GM19324 (cell line): ENCODE results near the gene PAM.

Experiments
- ATAC-seq: cut with Tn5 transposase; IDR thresholded peaks from one replicate; pipeline ENCODE4 v1.9.1; 2021; ENCODE audit warnings: mild to moderate bottlenecking, moderate library complexity; ENCODE audit not compliant: unreplicated experiment, low FRiP score

The PAM gene

DNA sequence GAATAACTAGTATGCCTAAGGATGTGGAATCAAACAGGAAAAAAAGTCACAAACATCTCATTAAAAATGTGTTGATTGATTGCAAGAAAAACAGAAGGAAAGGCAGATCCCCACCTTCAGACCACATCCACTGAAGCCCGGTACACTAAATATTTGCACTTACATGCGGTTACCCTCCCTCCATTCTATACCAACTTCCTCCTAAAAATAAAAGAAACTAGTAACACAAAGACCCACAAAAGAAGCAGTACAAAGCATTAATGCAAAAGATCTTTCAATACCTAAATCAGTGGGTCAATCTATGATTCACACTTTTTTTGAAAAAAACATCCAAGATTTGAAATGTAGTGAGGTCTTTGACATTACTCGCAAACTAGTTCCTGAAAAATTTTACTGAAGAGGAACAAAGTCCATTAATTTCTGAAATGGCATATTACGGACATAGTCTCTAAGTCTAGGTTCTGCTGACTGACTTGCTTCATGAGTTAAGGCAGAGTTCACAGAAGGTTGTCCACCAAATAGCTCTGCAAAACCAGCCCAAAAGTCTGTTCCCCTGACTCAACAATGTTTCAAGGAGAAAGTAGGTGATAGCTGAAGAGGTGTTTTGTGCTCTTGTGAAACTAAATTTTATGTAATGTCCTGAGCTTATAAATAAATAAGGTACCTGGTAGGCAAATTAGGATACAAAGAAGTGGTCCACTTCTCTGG is 100.7 kb downstream of the PAM start:
- no peak for ATAC-seq

- no peak for ATAC-seq
These were observed 101.3 kb downstream of the PAM start for GRCh38 chr5:102856389-102856777.

GRCh38 chr5:102857076-102857818 is 102.1 kb downstream of the PAM start:
- ATAC-seq = no peak

GRCh38 chr5:102858221-102858620 is 103.1 kb downstream of the PAM start:
- no peak for ATAC-seq

GRCh38 chr5:102858808-102859207 is 103.7 kb downstream of the PAM start:
- ATAC-seq = no peak

- ATAC-seq = no peak
These were observed 104.9 kb downstream of the PAM start for GRCh38 chr5:102860035-102860434.

- ATAC-seq = no peak
These were observed 108.0 kb downstream of the PAM start for GRCh38 chr5:102863058-102863457.

DNA sequence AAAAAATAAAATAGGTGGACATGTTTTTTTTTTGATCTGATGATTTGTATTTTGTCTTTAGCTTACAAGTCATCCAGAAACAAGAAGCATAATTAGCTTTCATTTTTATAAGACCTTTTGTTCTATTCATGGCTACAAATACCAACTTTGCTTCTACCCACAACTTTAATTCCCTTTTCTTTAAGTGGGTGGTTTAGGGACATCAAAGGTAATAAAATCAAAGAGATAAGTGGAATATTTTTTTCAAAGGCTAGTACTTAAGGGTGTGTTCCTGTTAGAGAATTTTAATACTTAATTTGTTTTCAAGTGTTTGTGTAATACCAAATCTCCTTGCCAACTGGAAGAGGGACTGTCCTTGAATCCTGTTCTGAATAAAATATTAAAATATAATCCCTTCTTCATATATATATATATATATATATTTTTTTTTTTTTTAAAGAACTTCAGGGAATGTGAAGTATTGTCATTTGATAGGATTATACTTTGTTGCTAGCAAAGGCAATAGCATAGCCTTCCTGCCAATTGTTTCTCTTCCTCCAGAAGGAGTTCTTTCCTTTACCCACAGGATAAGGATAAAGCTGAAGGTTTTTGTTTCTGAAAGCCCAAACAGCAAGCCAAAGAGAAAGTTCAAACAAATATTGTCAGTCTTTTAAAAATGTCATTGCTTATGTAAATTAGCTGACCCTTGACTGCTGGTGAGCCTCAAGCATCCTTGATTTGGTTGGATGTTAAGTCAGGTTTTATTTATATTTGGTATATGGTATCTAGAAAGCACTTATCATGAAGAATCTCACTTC is 108.9 kb downstream of the PAM start:
- no peak for ATAC-seq

GRCh38 chr5:102865171-102865509 is 110.0 kb downstream of the PAM start:
- ATAC-seq = no peak

DNA sequence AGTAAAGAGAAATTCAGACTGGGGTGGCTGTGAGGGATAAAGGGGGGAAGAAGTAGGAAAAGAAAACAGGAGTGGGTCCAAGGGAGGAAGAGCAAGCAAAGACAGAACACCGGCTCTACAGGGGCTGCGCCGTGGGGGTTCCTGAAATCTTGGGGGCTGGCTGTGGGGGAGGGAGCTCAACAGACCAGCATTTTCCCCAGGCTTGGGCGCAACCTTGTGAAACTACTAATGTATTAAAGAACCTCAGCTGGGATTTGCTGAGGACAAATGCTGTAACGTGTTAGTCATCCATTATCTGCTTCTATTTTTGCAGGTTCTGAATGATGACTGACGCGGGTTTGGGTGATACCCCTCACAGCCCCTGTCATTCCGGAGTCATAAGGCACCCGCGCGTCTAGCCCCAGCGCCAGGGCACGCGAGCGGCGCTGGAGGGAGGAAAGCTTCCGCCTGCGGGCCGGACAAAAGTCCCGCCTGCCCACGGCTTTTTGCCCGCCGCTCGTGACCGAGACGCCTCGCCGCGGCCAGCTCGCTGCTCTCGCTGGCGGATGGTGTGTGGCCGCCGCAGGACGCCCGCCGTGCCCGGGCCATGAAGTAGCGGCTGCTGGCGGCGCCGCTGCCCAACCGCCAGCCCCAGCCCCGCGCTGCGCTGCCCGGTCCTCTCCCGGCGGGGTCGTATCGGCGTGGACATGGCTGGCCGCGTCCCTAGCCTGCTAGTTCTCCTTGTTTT is 110.6 kb downstream of the PAM start:
- ATAC-seq = peak; percentile 86

DNA sequence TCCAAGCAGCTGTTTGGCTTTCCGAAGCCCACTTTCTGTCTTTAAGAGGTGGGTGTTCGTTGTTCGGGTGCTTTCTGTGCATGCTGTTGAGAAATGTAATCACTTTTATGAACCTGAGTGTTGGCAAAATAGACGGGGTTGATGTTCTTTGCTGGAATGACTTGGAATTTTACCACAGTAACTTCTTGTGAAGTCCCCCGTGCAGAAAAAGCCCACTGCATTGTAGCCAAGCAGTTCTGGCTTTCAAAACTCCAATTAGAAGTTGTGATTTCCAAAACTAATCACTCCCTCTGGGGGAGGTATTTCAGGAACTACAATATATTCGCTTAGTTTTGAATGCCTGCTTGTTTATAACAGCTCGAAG is 111.1 kb downstream of the PAM start:
- ATAC-seq = no peak

DNA sequence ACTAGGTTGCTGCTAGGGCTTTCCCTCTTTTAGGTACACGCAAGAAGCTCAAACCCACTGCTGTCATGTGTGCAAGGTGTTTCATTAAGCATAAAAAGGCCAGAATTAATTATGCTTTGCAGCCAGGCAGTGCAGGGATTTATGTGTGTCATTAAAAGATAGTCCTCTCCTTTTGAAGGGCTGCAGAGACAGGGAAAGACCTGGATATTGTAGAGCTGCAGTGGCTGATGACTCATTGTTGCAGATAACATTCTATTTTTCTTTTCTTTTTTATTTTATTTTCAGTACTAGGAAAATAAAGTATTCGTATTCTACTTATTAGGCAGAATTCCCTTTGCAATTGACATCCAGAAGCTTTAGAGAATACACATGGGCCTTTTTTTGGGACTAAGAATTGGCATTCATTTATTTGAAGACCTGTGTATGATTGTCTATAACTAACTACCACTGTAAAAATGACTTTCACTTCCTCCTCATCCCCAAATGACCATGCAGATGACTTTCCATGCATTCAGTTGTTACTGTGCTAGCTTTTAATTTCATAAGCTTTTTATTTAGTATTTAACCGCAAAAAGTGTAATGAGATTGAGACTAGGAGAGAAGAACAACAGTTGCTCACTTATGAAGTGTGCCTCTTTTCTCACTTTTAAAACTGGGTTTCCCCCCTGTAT is 113.0 kb downstream of the PAM start:
- ATAC-seq = no peak

DNA sequence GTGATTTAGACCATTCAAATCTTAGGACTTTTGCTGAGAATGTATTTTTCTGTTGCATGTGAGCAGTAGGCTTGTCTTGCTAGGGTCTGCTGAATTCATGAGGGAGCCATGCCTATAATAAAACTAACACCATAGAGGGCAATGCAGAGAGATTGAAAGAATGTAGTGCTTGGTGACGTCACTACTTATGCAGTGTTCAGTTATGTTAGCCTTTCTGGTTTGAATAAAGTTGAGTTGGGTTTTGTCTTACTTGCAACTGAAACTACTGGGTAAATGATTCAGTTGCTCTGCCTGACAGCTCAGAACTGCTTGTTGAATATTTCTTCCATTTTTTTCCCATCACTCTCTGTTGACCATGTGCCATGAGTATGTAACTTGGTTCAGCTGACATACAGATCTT is 114.1 kb downstream of the PAM start:
- no peak for ATAC-seq

DNA sequence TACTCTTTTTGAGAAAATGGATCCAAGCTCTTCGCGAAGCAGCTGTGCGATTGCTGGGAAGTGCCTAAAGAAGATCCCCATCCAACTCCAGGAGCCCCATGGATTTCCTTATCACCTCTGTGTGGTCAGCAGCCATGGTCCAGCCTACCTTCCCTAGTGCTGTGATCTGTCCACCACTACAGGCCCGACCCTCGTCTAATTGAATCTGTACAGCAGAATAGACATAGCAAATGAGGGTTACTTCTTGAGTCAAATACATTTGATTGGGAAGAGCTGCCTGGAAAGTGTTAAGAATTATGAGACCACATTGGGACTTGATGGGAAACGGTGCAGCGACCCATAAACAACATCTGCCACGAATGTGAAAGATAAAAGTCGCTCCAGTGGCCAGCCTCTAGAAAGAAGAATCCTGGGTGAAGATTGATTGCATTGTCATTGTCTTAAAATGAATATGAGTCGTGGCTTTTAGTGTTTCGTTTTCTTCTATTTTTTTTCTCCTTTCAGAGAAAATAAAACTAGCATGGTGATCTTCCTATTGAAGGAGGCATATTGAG is 118.4 kb downstream of the PAM start:
- no peak for ATAC-seq

DNA sequence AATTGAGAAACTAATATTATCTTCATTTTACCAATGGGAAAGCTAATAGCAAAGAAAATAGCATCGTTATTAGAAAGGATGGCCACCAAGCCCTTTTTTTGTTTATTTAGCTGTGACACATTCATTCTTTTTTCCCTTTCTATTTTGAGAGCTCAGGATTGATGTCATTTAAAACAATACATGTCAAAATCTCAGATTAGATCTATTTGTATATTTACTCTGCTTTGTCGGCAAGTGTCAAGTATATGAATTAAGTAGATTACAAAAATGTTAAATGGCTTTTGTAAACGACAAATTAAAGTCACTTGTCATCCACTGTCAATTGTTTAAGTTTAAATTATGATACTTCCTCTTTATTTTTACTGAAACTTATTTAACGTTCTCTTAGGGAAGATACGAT is 118.9 kb downstream of the PAM start:
- ATAC-seq = no peak

DNA sequence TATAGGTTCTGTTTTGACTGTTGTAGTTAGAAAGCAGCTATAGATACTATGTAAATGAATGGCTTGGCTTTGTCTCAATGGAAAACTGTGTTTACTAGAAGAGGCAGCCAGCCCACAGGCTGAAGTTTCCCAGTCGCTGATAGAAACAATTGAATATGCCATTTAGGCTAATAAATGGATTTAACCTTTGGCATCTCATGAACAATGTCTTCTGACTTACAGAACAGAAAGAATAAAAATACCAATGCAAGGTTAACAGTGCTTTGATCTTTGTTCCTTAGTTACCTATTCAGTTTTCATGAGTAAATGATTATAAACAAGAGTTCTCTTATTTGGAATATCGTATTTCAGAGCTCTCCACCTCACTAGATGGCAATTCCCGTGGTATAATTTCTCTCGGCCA is 120.6 kb downstream of the PAM start:
- ATAC-seq = no peak

DNA sequence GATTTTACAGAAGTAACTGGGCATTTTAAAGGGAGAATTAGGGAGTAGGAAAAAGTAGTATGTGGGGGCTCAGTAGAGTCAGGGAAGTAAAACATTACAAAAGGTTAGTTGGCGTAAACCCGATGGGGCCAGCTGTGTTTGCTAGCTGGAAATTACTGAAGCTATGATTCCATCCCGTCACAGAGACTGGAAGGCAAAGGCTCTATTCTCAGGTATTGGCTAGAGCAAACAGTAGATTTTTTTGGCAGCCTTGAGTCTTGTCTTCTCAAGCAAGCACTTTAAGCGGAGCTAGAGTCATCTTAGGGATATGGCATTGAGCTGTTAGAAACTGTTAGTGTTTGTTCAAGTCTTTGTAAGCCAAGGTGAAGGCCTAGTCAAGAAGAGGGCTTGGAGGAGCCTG is 121.5 kb downstream of the PAM start:
- ATAC-seq = no peak

DNA sequence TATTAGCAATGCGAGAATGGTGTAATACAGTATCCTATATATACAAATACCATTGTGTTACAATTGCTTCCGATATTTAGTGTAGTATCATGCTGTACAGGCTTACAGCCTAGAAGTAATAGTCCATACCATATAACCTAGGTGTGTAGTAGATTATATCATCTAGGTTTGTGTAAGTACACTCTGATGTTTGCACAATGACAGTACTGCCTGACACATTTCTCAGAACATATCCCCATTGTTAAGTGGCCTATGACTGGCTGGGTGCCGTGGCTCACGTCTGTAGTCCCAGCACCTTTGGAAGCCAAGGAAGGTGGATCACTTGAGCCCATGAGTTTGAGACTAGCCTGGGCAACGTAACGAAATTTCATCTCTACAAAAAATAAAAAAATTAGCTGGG is 124.6 kb downstream of the PAM start:
- ATAC-seq = no peak

DNA sequence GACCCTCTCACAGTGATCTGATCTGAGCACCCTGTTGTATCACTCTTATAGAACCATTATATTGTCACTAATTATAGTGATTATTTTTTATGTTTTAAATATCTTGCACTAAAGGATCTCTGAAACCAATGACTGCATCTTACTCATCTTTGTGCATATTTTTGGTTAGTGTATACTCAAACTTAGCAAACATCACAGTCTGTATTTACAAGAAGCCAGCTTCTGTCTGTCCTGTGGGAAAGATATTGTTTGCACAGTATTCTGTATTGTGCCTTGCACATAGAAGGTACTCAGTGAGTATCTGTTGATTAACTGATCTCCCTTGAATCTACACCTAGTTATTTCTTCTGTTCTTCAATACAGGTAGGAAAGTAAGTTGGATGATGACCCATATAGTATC is 131.5 kb downstream of the PAM start:
- no peak for ATAC-seq

- ATAC-seq = no peak
These were observed 133.4 kb downstream of the PAM start for GRCh38 chr5:102888483-102888882.
